ENCODE results near the gene CCNQ. TPM values are rescaled to one million over a fixed set of nuclear protein-coding genes. Genes with fewer than 3 reads are reported as not detected.

The CCNQ gene
- total and polyA plus RNA-seq, 10 of the 15 experiments (the other 5 are each of a cell fraction or from before 2014, with no cell fraction given): 0.45 to 36.2 (median 18.2) TPM

DNA sequence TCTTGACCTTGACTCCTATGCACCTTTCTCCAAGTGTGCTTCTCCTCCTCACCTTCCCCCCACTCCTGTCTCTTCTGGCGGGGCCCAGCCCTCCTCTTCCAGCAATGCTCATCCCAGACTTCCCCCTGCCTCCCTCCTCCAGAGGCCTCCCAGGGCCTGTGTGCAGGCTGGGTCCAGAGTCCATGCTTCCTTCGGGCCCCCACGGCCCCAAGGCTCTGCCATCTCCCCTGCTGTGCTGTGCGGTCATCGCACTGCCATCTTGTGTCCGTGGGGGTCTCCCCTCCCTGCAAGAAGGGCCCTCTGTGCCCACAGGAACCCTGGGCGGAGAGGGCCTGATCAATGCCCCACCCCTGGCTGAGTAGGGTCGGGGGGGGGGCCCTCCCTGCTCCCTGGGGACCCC, 54.2 kb downstream of the CCNQ start:
- RAD21 ChIA-PET (ENCODE audit: unreplicated experiment): no interaction called here
- WGBS (ENCODE audit: insufficient coverage, insufficient replicate concordance, low lambda C conversion rate, missing lambda C conversion rate): 18% methylated on average over 8 of the region's 8 CpGs
- TF ChIP-seq, protein P1, sequence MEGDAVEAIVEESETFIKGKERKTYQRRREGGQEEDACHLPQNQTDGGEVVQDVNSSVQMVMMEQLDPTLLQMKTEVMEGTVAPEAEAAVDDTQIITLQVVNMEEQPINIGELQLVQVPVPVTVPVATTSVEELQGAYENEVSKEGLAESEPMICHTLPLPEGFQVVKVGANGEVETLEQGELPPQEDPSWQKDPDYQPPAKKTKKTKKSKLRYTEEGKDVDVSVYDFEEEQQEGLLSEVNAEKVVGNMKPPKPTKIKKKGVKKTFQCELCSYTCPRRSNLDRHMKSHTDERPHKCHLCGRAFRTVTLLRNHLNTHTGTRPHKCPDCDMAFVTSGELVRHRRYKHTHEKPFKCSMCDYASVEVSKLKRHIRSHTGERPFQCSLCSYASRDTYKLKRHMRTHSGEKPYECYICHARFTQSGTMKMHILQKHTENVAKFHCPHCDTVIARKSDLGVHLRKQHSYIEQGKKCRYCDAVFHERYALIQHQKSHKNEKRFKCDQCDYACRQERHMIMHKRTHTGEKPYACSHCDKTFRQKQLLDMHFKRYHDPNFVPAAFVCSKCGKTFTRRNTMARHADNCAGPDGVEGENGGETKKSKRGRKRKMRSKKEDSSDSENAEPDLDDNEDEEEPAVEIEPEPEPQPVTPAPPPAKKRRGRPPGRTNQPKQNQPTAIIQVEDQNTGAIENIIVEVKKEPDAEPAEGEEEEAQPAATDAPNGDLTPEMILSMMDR (IDR thresholded peaks at IDR 0.05 in 2 of 3, conservative IDR thresholded peaks at IDR 0.05 in 1 of 3; ENCODE audit: control insufficient read depth in 2 of 3, extremely low read depth in 1 of 3, insufficient read depth in 1 of 3, low read depth in 3 of 3, low read length in 3 of 3): no peak
- no peak overlapping the region for H3K4me3 ChIP-seq
- FAIRE-seq (no peak), ATAC-seq (no peak), DNase-seq (ENCODE audit: low read depth, low spot score) (no peak)
- no peaks in the 10 kb centered on the region for H4K20me1 ChIP-seq (ENCODE audit: control insufficient read depth, insufficient read depth)
- no peak overlapping the region for H2AFZ ChIP-seq (ENCODE audit: control insufficient read depth, low read depth, low read length)
- CTCF ChIA-PET: no interaction called here
- no peaks in the 10 kb centered on the region for H3K4me1 ChIP-seq (ENCODE audit: control insufficient read depth, insufficient read depth, low read length)
- H3K9ac ChIP-seq (ENCODE audit: control insufficient read depth, insufficient read depth, low read length): no peak overlapping the region
- in situ Hi-C loops (cut with MboI) (no loop called here), intact Hi-C loops (cut with micrococcal nuclease; ENCODE audit: unreplicated experiment) (no loop called here)
- POLR2A ChIA-PET: interaction anchor here (0.6 kb wide), 1 partner anchor 483 kb away, joined by 3 read pairs; no protein-coding TSS in a partner anchor
- no peak overlapping the region for H3K4me2 ChIP-seq (ENCODE audit: control insufficient read depth, insufficient read depth)
- no peaks in the 10 kb centered on the region for H3K27me3 ChIP-seq (replicated peaks in 1 of 2; ENCODE audit: control insufficient read depth in 2 of 2, insufficient read depth in 2 of 2, low read length in 1 of 2)
- H3K79me2 ChIP-seq (ENCODE audit: control insufficient read depth, insufficient read depth, low read length): no peaks in the 10 kb centered on the region
- no peaks in the 10 kb centered on the region for H3K36me3 ChIP-seq (ENCODE audit: control insufficient read depth in 2 of 2, insufficient read depth in 2 of 2, low read length in 1 of 2)
- H3K9me3 ChIP-seq (replicated peaks; ENCODE audit: control insufficient read depth, insufficient read depth, low read length): no peaks in the 10 kb centered on the region
- SMC1A ChIA-PET (ENCODE audit: uncharacterized antibody, unreplicated experiment): no interaction called here
- no peak overlapping the region for H3K27ac ChIP-seq (ENCODE audit: control insufficient read depth, insufficient read depth)
- BruUV-seq (replicated peaks): no TSS peak

DNA sequence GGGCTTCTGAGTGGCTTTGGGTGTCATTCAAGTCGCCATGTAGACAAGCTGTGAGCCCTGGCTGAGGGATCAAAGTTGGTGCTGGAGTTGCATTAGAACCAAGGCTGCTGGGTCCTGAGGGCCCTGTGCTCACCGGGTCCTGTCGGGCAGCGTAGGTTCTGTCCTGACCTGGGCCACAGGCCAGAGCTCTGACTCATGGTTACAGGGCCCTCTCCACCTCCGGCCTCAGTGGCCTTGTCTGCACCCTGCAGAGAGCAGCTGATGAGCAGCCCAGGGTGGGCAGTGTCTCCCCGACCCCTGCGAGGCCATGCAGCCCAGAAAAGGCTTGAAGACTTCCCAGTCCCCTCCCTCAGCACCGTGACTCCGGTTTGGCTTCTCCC, 59.0 kb downstream of the CCNQ start:
- H3K9me3 ChIP-seq (replicated peaks; ENCODE audit: control insufficient read depth, insufficient read depth, low read length): no peaks in the 10 kb centered on the region
- SMC1A ChIA-PET (ENCODE audit: uncharacterized antibody, unreplicated experiment): interaction anchor here (0.6 to 1.4 kb wide), 5 partner anchors 8 to 1128 kb away, joined by 3 to 9 read pairs (median 3); no protein-coding TSS in a partner anchor

More for the DNA sequence above, 59.0 kb downstream of the CCNQ start:
- CTCF ChIA-PET: interaction anchor here (0.8 to 2.6 kb wide), 18 partner anchors 10 to 598 kb away, joined by 3 to 25 read pairs (median 5); partner anchors contain the start of gene DUSP9
- H3K9ac ChIP-seq (ENCODE audit: control insufficient read depth, insufficient read depth, low read length): no peak overlapping the region
- intact Hi-C loops (cut with micrococcal nuclease; ENCODE audit: unreplicated experiment): loop anchor here (1.0 kb wide), 1 partner anchor 128 kb away; no protein-coding TSS in a partner anchor
- RAD21 ChIA-PET (ENCODE audit: unreplicated experiment): interaction anchor here (1.0 to 2.8 kb wide), 5 partner anchors 25 to 598 kb away, joined by 3 to 26 read pairs (median 4); no protein-coding TSS in a partner anchor
- no peak for FAIRE-seq
- H4K20me1 ChIP-seq (ENCODE audit: control insufficient read depth, insufficient read depth): no peaks in the 10 kb centered on the region
- no peaks in the 10 kb centered on the region for H3K4me1 ChIP-seq (ENCODE audit: control insufficient read depth, insufficient read depth, low read length)
- H3K27ac ChIP-seq (ENCODE audit: control insufficient read depth, insufficient read depth): no peak overlapping the region
- TF ChIP-seq NFYA (IDR thresholded peaks at IDR 0.05; ENCODE audit: borderline replicate concordance, low read depth, low read length): no peak
- TF ChIP-seq, protein P1 (IDR thresholded peaks at IDR 0.05 in 2 of 3, conservative IDR thresholded peaks at IDR 0.05 in 1 of 3; ENCODE audit: control insufficient read depth in 2 of 3, extremely low read depth in 1 of 3, insufficient read depth in 1 of 3, low read depth in 3 of 3, low read length in 3 of 3): no peak
- no peak for TF ChIP-seq NFYB (IDR thresholded peaks at IDR 0.05; ENCODE audit: insufficient read depth, low read depth, low read length)
- no peak for TF ChIP-seq NR2F1 (conservative IDR thresholded peaks at IDR 0.05)
- no peaks in the 10 kb centered on the region for H3K36me3 ChIP-seq (ENCODE audit: control insufficient read depth in 2 of 2, insufficient read depth in 2 of 2, low read length in 1 of 2)
- no peak for DNase-seq (ENCODE audit: low read depth, low spot score)
- BruUV-seq (replicated peaks): no TSS peak
- no peaks in the 10 kb centered on the region for H3K27me3 ChIP-seq (replicated peaks in 1 of 2; ENCODE audit: control insufficient read depth in 2 of 2, insufficient read depth in 2 of 2, low read length in 1 of 2)
- in situ Hi-C loops (cut with MboI): loop anchor here (10.0 kb wide), 1 partner anchor 115 kb away; no protein-coding TSS in a partner anchor
- H3K79me2 ChIP-seq (ENCODE audit: control insufficient read depth, insufficient read depth, low read length): no peaks in the 10 kb centered on the region
- H3K4me3 ChIP-seq: no peak overlapping the region
- 32% methylated on average over 9 of the region's 9 CpGs for WGBS (ENCODE audit: insufficient coverage, insufficient replicate concordance, low lambda C conversion rate, missing lambda C conversion rate)
- POLR2A ChIA-PET: no interaction called here
- no peak overlapping the region for H3K4me2 ChIP-seq (ENCODE audit: control insufficient read depth, insufficient read depth)
- H2AFZ ChIP-seq (ENCODE audit: control insufficient read depth, low read depth, low read length): no peak overlapping the region
- ATAC-seq: no peak; the same call in 2 of the 3 replicates

All from GM12878 (cell line).